ENCODE measurements around the gene MSI2.

The MSI2 gene

DNA sequence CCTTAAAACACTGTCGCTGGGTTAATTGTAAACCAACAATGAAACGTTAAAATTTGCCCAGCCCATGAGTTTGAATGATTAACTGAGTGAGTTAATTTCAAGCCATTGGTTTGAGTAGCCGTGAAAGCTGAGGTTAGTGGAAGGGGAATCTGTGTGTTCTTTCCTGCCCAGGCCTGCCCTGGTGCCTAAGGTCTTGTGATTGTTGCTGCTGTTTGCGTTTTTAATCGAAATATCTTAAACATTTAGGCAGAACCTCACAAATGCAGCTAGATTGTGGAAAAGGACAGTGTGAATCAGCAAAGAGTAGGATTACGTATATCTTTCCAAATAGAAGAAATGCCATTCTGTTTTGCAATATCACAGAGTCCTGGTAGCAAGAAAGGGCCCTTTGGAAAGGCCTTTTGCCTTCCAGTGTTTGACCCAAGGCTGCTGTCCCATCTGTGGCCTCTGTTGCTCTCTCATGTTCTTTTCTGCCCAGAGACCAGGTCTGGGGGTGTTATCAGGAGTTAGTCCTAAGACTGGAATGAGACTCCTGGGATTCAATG is 113.8 kb downstream of the MSI2 start:
- DNase-seq (ENCODE audit: low spot score) = peak; percentile 62

DNA sequence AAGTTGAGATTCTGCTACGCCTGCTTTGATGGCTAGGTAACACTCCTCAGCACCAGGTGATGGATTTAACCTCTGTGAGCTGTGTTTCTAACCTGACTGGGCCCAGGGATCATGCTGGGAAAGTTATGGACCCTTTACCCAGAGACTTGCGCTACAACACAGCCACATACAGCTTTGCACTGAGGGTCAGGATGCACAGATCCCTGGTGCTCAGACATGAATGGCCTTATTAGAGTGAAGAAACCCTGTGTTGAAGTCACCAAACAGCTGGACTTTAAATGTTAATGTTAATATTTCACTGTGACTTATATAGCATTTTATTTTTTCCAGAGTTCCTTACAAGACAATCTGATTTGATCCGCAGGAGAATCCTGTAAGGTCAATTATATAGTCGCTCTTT is 114.3 kb downstream of the MSI2 start:
- DNase-seq (ENCODE audit: low spot score) = no peak

GRCh38 chr17:57372156-57372555 is 115.8 kb downstream of the MSI2 start:
- DNase-seq (ENCODE audit: low spot score) = peak; percentile 29

GRCh38 chr17:57373048-57373447 is 116.7 kb downstream of the MSI2 start:
- DNase-seq (ENCODE audit: low spot score) = no peak

- no peak for DNase-seq (ENCODE audit: low spot score)
Measured at GRCh38 chr17:57373756-57374155, 117.4 kb downstream of the MSI2 start.

- DNase-seq (ENCODE audit: low spot score) = no peak
Measured at GRCh38 chr17:57375040-57375769, 118.9 kb downstream of the MSI2 start.

GRCh38 chr17:57375770-57376225 is 119.5 kb downstream of the MSI2 start:
- no peak for DNase-seq (ENCODE audit: low spot score)

GRCh38 chr17:57377094-57377493 is 120.8 kb downstream of the MSI2 start:
- no peak for DNase-seq (ENCODE audit: low spot score)

DNA sequence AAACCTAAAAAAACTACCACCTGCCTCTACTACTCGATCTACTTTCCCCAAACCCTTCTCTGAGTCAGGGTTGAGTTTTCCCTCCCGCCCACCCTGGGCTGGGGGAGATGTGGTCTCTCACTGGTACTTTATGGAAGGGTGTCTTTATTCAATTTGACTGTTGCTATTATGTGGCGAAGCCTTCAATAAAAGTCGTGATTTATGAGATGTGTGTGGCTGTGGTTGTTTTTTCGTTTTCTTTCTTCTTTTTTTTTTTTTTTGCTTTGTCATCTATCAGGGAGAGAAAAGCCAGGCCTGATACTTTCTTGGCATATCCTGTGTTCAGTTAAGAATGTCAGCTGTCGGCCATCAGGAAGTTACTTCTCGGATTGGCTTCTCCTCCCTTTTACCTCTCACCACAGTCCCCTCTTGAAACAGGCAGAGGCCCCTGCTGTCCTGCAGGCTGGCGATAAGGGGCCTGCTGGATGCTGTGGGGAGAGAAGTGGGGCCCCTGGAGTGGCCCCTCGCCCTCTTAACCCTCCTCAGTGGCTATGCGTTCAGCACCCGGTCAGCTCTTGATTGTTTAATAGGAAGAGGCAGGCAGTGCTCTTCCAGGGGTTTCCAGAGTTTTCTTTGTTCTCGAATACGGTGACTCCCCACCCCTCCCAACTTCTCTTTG is 123.0 kb downstream of the MSI2 start:
- DNase-seq (ENCODE audit: low spot score) = no peak

DNA sequence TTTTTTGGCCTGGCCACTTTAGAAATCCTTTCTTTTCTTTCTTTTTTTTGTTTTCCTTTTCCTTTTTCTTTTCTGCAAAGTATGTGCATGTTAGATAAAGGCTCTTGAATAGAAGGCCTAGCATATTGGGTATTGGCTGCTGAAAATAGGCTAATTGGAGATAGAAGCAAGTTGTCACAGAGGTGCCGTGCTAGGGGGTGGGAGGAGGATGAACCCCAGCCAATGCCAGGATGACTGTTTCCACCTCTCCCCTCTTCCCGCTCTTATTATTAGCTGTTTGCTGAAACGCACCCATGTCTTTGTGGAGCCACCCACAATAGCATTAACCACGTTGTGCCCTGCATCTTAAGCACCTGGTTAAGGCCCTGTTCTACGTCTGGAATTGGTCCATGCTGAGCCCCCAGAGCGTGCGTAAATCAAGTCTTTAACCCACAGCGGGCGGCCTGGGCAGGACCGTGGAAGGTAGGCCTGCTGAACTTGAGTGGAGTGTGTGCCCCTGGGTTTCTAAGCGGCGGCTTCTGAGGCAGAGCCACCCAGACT is 123.6 kb downstream of the MSI2 start:
- no peak for DNase-seq (ENCODE audit: low spot score)

DNA sequence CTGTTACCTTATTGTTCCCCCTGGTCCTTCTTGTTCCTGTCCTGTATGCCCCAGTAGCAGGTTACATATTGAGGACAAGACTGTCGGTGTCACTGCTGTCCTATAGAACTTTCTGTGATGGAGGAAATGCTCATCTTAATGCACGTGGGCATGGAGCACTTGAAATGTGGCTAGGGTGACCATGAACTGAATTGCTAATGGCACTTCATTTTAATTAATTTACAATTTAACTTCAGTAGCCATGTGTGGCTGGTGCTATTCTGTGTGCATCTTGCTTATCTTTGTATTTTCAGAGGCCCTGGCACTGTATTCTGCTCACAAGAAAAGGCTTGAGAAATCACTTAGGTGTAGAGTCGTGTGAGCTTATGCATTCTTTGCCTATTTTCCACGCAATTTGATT is 125.2 kb downstream of the MSI2 start:
- no peak for DNase-seq (ENCODE audit: low spot score)

- no peak for DNase-seq (ENCODE audit: low spot score)
Measured at GRCh38 chr17:57384219-57384618, 127.9 kb downstream of the MSI2 start.

- DNase-seq (ENCODE audit: low spot score) = no peak
Measured at GRCh38 chr17:57385975-57386374, 129.7 kb downstream of the MSI2 start.

DNA sequence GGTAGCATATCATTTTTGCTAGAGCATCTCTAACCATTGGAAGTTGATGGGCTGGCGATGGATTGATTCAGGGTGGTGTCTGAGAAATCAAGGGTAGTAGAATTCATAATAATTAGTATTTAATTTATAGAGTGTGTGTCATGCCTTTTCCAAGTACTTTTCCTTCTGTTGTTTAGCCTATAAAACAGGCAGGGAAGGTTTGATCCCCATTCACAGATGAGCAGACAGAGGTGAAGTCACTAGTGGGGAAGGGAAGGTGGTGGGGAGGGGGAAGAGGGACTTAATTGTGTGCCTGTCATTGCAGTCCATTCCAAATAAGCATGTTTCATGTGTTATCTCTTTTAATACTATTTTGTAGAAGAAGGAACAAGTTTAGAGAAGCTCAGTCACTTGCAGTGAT is 131.3 kb downstream of the MSI2 start:
- no peak for DNase-seq (ENCODE audit: low spot score)

GRCh38 chr17:57388131-57388725 is 131.9 kb downstream of the MSI2 start:
- DNase-seq (ENCODE audit: low spot score) = no peak

DNA sequence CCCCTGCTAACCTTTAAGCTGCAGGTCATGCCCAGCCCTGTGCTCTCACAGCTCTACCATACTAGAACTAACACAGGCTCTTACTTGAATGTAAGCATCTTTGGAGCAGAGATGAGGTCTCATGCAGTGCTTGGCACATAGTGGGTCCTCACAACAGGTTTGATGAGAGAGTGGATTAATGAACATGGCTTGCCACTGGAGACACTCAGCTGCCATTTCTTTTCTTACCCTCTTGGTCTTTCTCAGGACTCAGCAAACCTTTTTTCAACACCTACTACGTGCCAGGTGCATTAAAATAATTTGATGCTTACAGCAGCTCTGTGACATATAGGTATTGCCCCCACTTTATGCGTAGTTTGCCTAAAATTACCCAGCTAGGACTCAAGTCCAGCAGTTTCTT is 133.2 kb downstream of the MSI2 start:
- no peak for DNase-seq (ENCODE audit: low spot score)

DNA sequence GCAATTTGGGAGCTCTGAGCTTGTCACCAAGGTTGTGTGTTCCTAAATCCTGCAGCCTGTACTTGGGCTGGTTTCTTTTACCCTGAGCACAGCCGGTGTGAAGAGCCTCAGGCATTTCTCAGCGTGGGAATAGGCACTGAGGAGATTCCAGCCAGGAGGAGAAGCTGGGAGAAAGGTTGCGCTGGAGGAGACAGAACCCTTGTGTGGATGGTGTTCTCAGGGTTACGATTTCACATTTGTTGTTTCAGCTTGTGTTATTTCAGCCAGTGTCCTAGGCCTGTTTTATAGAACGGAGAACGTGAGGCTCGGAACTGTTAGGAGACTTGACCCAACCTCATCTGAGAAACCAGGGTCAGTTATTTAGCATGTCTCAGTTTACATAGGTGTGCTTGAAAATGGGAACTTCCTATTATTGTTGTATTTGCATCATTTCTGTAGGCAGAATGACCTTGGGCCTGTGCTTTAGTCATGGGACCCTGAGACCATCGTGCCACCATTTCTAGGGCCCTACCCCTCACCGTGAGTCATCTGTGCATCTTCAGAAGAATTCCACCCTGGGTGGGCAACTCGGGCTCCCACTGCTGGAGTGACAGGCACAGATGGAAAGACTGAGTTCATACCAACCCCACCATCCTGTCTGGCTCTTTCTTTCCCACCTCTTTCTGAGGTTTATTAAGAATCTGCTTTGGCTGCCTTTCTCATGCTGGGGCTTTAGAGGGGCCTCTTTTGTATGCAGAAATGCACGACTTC is 134.9 kb downstream of the MSI2 start:
- no peak for DNase-seq (ENCODE audit: low spot score)

GRCh38 chr17:57391857-57392471 is 135.6 kb downstream of the MSI2 start:
- DNase-seq (ENCODE audit: low spot score) = no peak

- no peak for DNase-seq (ENCODE audit: low spot score)
Measured at GRCh38 chr17:57393368-57393767, 137.0 kb downstream of the MSI2 start.

DNA sequence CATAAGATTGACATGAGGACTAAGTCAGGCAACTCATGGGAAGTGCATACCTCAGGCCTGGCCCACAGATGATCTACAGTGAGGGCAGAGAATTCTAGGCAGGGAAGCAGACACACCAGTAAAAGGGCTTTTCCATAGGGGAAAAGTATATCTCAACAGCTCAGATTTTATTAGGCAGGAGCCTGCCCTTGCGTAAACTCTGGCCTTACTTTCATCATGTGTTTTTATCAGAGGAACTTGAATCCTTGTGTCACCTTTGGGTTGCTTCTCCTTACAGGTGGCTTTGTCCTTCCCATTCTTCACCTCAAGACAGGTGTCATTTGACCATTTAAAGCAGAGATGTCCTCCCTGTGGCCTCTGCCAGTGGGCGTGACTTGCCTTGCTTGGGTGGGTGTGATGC is 138.1 kb downstream of the MSI2 start:
- DNase-seq (ENCODE audit: low spot score) = no peak

DNA sequence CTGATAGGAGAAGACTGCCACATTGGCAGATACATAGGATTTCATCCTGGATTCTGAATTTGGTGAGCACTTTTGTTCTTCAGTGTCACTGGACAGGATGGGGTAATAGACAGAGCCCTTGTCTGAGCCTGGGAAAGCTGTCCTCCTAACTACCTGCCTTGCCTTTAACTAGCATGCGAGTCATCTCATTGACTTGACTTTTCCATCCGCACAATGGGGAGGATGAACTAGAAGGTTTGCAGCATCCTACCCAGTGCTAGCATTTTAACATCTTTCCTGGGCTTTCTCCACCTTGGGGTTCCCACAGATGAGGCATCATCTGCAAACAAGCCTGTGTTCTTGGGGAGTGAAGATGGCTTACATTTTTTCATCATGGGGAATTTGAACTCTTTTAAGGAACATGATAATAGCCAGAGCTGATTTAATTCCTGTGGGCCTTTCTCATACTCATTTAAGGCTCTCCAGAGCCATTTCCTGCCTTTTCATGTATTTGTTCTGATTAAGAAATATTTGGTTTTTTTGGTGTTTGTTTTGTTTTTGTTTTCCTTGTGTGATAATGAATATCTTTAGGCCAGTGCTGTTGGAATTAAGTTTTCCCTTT is 139.5 kb downstream of the MSI2 start:
- DNase-seq (ENCODE audit: low spot score) = no peak
